A549 (cell line): Measurements from ENCODE around the gene CCDC169. TPM values are rescaled to one million over a fixed set of nuclear protein-coding genes. Genes with fewer than 3 reads are reported as not detected.

Experiments
- ATAC-seq, 2 experiments: fragments of 200-7000 bp in 1 of 2; fragments of >200 bp in 1 of 2; cut with Nextera tagmentation in 1 of 2; cut with Tn5 transposase in 1 of 2; 3 replicates each; pipeline versions ENCODE4 v1.8.0 to v1.9.1; 2018 to 2020; ENCODE audit warnings: mild to moderate bottlenecking in 1 of 2, moderate library complexity in 1 of 2
- CTCF ChIA-PET: fragments of 300-600 bp; sonication (Branson Sonifier 250); formaldehyde crosslinking; extraction: SDS; loops from one replicate; lab custom pipeline; 2021; ENCODE audit warnings: antibody characterized with exemption, inconsistent platforms; lab: Yijun Ruan, JAX
- POLR2A ChIA-PET: fragments of 350-600 bp; formaldehyde crosslinking; extraction: SDS; loops from one replicate; lab custom pipeline; 2021; ENCODE audit warnings: antibody characterized with exemption, inconsistent platforms; lab: Yijun Ruan, JAX
- DNase-seq, 2 experiments: peaks; one replicate each; pipeline versions ENCODE4 v3.0.0 to v3.0.0-alpha.2; 2011 to 2016; ENCODE audit warnings: low read depth in 1 of 2, low spot score in 1 of 2
- FAIRE-seq: peaks from 2 replicates; lab custom pipeline; 2011; peaks lifted over from hg19 to GRCh38; lab: Jason Lieb, UNC
- H3K27ac ChIP-seq, 2 experiments: fragments of >200 bp; sonication (Bioruptor Twin); formaldehyde crosslinking; 3 replicates each; pipeline ENCODE4 v1.5.1; 2016 to 2017
- H3K4me1 ChIP-seq: fragments of >200 bp; sonication (Bioruptor Twin); formaldehyde crosslinking; 3 replicates; pipeline ENCODE4 v1.6.1; 2016
- H3K4me2 ChIP-seq: fragments of >200 bp; sonication (Bioruptor Twin); formaldehyde crosslinking; 3 replicates; pipeline ENCODE4 v1.6.1; 2016
- H3K4me3 ChIP-seq: fragments of >200 bp; sonication (Bioruptor Twin); formaldehyde crosslinking; 3 replicates; pipeline ENCODE4 v1.5.1; 2016
- H3K9me3 ChIP-seq: fragments of >200 bp; sonication (Bioruptor Twin); formaldehyde crosslinking; 3 replicates; pipeline ENCODE4 v1.6.1; 2016
- ATOH8 ChIP-seq: fragments of 250-450 bp; sonication (Bioruptor Pico); IDR thresholded peaks from 2 replicates; pipeline ENCODE4 v1.5.0; 2020; ENCODE audit warnings: low read depth, mild to moderate bottlenecking, moderate library complexity
- CBX2 ChIP-seq: fragments of 200-600 bp; sonication (generic); IDR thresholded peaks from 2 replicates; pipeline ENCODE4 v1.6.1; 2016; ENCODE audit warnings: low read depth, mild to moderate bottlenecking, borderline replicate concordance
- EHF ChIP-seq: fragments of 250-450 bp; sonication (Bioruptor Pico); IDR thresholded peaks from 2 replicates; pipeline ENCODE4 v1.5.0; 2020; ENCODE audit warnings: mild to moderate bottlenecking
- EHMT2 ChIP-seq: fragments of 200-600 bp; sonication (generic); IDR thresholded peaks from 2 replicates; pipeline ENCODE4 v1.6.1; 2016; ENCODE audit warnings: antibody characterized with exemption, low read depth, mild to moderate bottlenecking, moderate library complexity
- FOSL2 ChIP-seq, 2 experiments: fragments of 450-650 bp in 1 of 2; fragments of >200 bp in 1 of 2; sonication (Bioruptor Twin) in 1 of 2; formaldehyde crosslinking; IDR thresholded peaks; 2 replicates each; pipeline versions ENCODE4 v1.5.0 to v1.6.1; 2016 to 2020; ENCODE audit warnings: mild to moderate bottlenecking in 1 of 2, moderate library complexity in 1 of 2
- FOXS1 ChIP-seq: fragments of 250-450 bp; sonication (Bioruptor Pico); IDR thresholded peaks from 2 replicates; pipeline ENCODE4 v1.5.0; 2020; ENCODE audit warnings: mild to moderate bottlenecking, moderate library complexity
- GATA3 ChIP-seq: IDR thresholded peaks from 2 replicates; pipeline ENCODE4 v1.6.1; 2012; ENCODE audit warnings: borderline replicate concordance
- HEYL ChIP-seq: fragments of 250-450 bp; sonication (Bioruptor Pico); IDR thresholded peaks from 2 replicates; pipeline ENCODE4 v1.8.0; 2021; ENCODE audit warnings: mild to moderate bottlenecking, moderate library complexity
- HMGXB4 ChIP-seq: fragments of 250-450 bp; sonication (Bioruptor Pico); IDR thresholded peaks from 2 replicates; pipeline ENCODE4 v1.5.0; 2021; ENCODE audit warnings: mild to moderate bottlenecking, moderate library complexity, borderline replicate concordance
- HOXB5 ChIP-seq: fragments of 250-450 bp; sonication (Bioruptor Pico); IDR thresholded peaks from 2 replicates; pipeline ENCODE4 v1.5.0; 2020; ENCODE audit warnings: mild to moderate bottlenecking, moderate library complexity
- JUN ChIP-seq, 2 experiments: fragments of >200 bp; sonication (Bioruptor Twin); formaldehyde crosslinking; IDR thresholded peaks; 2 replicates in 1 of 2; 3 replicates in 1 of 2; pipeline ENCODE4 v1.6.1; 2016 to 2017
- JUNB ChIP-seq: fragments of >200 bp; sonication (Bioruptor Twin); formaldehyde crosslinking; IDR thresholded peaks from 2 replicates; pipeline ENCODE4 v1.6.1; 2016
- KDM5A ChIP-seq: fragments of 200-600 bp; sonication (generic); IDR thresholded peaks from 2 replicates; pipeline ENCODE4 v1.6.1; 2016; ENCODE audit warnings: antibody characterized with exemption, mild to moderate bottlenecking
- MAFK ChIP-seq: fragments of 450-650 bp; IDR thresholded peaks from 2 replicates; pipeline ENCODE4 v1.6.1; 2014; ENCODE audit not compliant: partially characterized antibody
- NFE2L2 ChIP-seq: fragments of 150-350 bp; conservative IDR thresholded peaks from 2 replicates; pipeline ENCODE4 v1.6.1; 2014; ENCODE audit warnings: low read length
- POLR2A ChIP-seq: IDR thresholded peaks from 2 replicates; pipeline ENCODE4 v1.6.1; 2012; ENCODE audit warnings: mild to moderate bottlenecking, low read length
- POLR2AphosphoS2 ChIP-seq: conservative IDR thresholded peaks from 2 replicates; pipeline ENCODE4 v1.6.1; 2012; ENCODE audit warnings: low read length, improper control_type of control experiment, inconsistent platforms
- RAD21 ChIP-seq, 2 experiments: fragments of >200 bp in 1 of 2; sonication (Bioruptor Twin) in 1 of 2; formaldehyde crosslinking in 1 of 2; IDR thresholded peaks in 1 of 2; conservative IDR thresholded peaks in 1 of 2; 2 replicates in 1 of 2; 3 replicates in 1 of 2; pipeline ENCODE4 v1.6.1; 2012 to 2018; ENCODE audit warnings: inconsistent platforms in 1 of 2
- RCOR1 ChIP-seq: fragments of 150-350 bp; IDR thresholded peaks from 2 replicates; pipeline ENCODE4 v1.6.1; 2014; ENCODE audit warnings: antibody characterized with exemption, low read length, low read depth
- REST ChIP-seq: fragments of 200-600 bp; sonication (generic); IDR thresholded peaks from 2 replicates; pipeline ENCODE4 v1.6.1; 2016; ENCODE audit warnings: antibody characterized with exemption, mild to moderate bottlenecking, moderate library complexity
- RFX5 ChIP-seq: fragments of 450-650 bp; IDR thresholded peaks from 2 replicates; pipeline ENCODE4 v1.7.1; 2014; ENCODE audit warnings: antibody characterized with exemption, mild to moderate bottlenecking, moderate library complexity
- RNF2 ChIP-seq: fragments of 200-600 bp; sonication (generic); IDR thresholded peaks from 2 replicates; pipeline ENCODE4 v1.6.1; 2016; ENCODE audit warnings: low read depth, mild to moderate bottlenecking, antibody characterized with exemption, moderate library complexity, borderline replicate concordance
- SREBF2 ChIP-seq: fragments of 450-650 bp; IDR thresholded peaks from 2 replicates; pipeline ENCODE4 v1.6.1; 2014; ENCODE audit warnings: mild to moderate bottlenecking, moderate library complexity
- ZC3H11A ChIP-seq: fragments of 450-650 bp; IDR thresholded peaks from 2 replicates; pipeline ENCODE4 v1.6.1; 2014; ENCODE audit warnings: antibody characterized with exemption, mild to moderate bottlenecking
- ZFP36 ChIP-seq: fragments of 450-650 bp; IDR thresholded peaks from 2 replicates; pipeline ENCODE4 v1.6.1; 2014; ENCODE audit warnings: borderline replicate concordance; ENCODE audit not compliant: partially characterized antibody
- WGBS: methylation state at CpG from one replicate; pipeline ENCODE4 v1.1.6; 2017; ENCODE audit errors: missing lambda C conversion rate; 5-methylcytosine and 5-hydroxymethylcytosine counted together
- polyA plus RNA-seq, 4 experiments: library from polyadenylated mRNA; depleted of rRNA in 3 of 4; stranded (reverse); fragments of >200 nt; fragmentation: RNase III in 1 of 4; extraction: RNeasy Plus Mini Kit Qiagen cat#74134 plus additional on column Dnase treatment in 1 of 4; gene quantifications; 2 replicates in 3 of 4; 3 replicates in 1 of 4; pipeline ENCODE4 v1.2.3, GENCODE V29; 2011 to 2017
- TF ChIP-seq, protein P1 (sequence below): fragments of >200 bp; sonication (Bioruptor Twin); formaldehyde crosslinking; IDR thresholded peaks from 3 replicates; pipeline ENCODE4 v1.6.1; 2016

Gene CCDC169
- polyA plus RNA-seq, 2 of the 4 experiments (the other 2 are of a cell fraction) = 1.3 to 2.0 TPM

- TF ChIP-seq HMGXB4 = no peak
- no peak for TF ChIP-seq EHF (CRISPR knock-in tag)
- no peak for TF ChIP-seq NFE2L2
- TF ChIP-seq HOXB5 (CRISPR knock-in tag) = no peak
Observed at GRCh38 chr13:36210738-36211137, 86.9 kb downstream of the CCDC169 start (continued).

DNA sequence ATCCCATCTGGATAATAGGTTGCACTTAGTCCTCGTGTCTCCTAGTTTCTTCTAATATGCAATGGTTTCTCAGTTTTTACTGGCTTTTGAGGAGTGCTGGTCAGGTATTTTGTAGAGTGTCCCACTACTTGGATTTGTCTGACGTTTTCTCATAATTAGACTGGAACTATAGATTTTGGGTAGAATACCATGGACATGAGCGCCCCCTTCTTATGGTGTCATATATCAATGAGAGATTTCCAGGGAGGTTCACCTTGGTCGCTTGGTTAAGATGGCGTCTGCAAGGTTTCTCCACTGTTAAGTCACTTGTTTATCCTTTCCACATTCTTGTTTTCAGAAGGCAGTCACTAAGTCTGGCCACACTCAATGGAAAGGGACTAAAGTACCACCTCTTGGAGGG is 89.9 kb downstream of the CCDC169 start:
- H3K9me3 ChIP-seq = no peaks in the 10 kb centered on the region
- H3K27ac ChIP-seq = no peak overlapping the region
- TF ChIP-seq ZFP36 = no peak
- no peak for TF ChIP-seq REST
- TF ChIP-seq EHMT2 = no peak
- no peak for TF ChIP-seq HMGXB4
- TF ChIP-seq HEYL (CRISPR knock-in tag) = no peak
- TF ChIP-seq MAFK = no peak
- TF ChIP-seq JUN (IDR thresholded peaks at IDR 0.05) = no peak
- no peak for TF ChIP-seq RAD21 (conservative IDR thresholded peaks at IDR 0.05 in 1 of 2, IDR thresholded peaks at IDR 0.05 in 1 of 2)
- no peak for TF ChIP-seq POLR2AphosphoS2
- TF ChIP-seq RFX5 = no peak
- no peak for TF ChIP-seq KDM5A
- TF ChIP-seq HOXB5 (CRISPR knock-in tag) = no peak
- TF ChIP-seq POLR2A = no peak
- TF ChIP-seq, all 56 proteins: peak for 0
- no peak for FAIRE-seq
- ATAC-seq = no peak
- DNase-seq = no peak
- ChIA-PET CTCF (no interaction called here), POLR2A (no interaction called here)
- Histone ChIP-seq H3K4me2 (no peak overlapping the region), H3K4me3 (no peak overlapping the region), H3K4me1 (no peaks in the 10 kb centered on the region)
- 11% methylated on average over 5 of the region's 5 CpGs for WGBS

- no peak for FAIRE-seq
- Histone ChIP-seq H3K9me3 (no peaks in the 10 kb centered on the region), H3K4me1 (no peaks in the 10 kb centered on the region), H3K27ac (no peak overlapping the region), H3K4me3 (no peak overlapping the region), H3K4me2 (no peak overlapping the region)
- ATAC-seq = no peak
- POLR2A ChIA-PET = no interaction called here
- WGBS = 38% methylated on average over 1 of the region's 1 CpG
- CTCF ChIA-PET = interaction anchor here (0.6 kb wide), 1 partner anchor 375 kb away, joined by 3 read pairs; no protein-coding TSS in a partner anchor
- DNase-seq = no peak
- TF ChIP-seq RNF2 = no peak
- TF ChIP-seq, protein P1, sequence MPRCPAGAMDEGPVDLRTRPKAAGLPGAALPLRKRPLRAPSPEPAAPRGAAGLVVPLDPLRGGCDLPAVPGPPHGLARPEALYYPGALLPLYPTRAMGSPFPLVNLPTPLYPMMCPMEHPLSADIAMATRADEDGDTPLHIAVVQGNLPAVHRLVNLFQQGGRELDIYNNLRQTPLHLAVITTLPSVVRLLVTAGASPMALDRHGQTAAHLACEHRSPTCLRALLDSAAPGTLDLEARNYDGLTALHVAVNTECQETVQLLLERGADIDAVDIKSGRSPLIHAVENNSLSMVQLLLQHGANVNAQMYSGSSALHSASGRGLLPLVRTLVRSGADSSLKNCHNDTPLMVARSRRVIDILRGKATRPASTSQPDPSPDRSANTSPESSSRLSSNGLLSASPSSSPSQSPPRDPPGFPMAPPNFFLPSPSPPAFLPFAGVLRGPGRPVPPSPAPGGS = no peak
- TF ChIP-seq RAD21 (conservative IDR thresholded peaks at IDR 0.05 in 1 of 2, IDR thresholded peaks at IDR 0.05 in 1 of 2) = no peak
- TF ChIP-seq ZC3H11A = no peak
- no peak for TF ChIP-seq NFE2L2
- TF ChIP-seq EHMT2 = no peak
- TF ChIP-seq JUNB = no peak
- TF ChIP-seq KDM5A = no peak
- no peak for TF ChIP-seq SREBF2
- TF ChIP-seq FOSL2 (IDR thresholded peaks at IDR 0.05) = no peak
- TF ChIP-seq FOSL2 (CRISPR knock-in tag; IDR thresholded peaks at IDR 0.05) = no peak
- no peak for TF ChIP-seq RCOR1
- TF ChIP-seq GATA3 = no peak
- no peak for TF ChIP-seq ATOH8
- no peak for TF ChIP-seq FOXS1 (CRISPR knock-in tag)
- no peak for TF ChIP-seq CBX2
Observed at GRCh38 chr13:36193151-36193855, 104.3 kb downstream of the CCDC169 start.
